OCI-LY3 (cell line): ENCODE results near the gene TMCC1.

ENCODE experiments used
- EZH2phosphoT487 ChIP-seq: fragments of 200-600 bp; shearing (Covaris generic); IDR thresholded peaks from 2 replicates; pipeline ENCODE4 v1.6.1; 2018; ENCODE audit warnings: antibody characterized with exemption, mixed run types, low read depth
- TF ChIP-seq, protein P1 (sequence below): fragments of 200-600, 300-600 bp; sonication (generic); IDR thresholded peaks from 2 replicates; pipeline ENCODE4 v1.5.1; 2014; ENCODE audit warnings: antibody characterized with exemption, low read length, low read depth

DNA sequence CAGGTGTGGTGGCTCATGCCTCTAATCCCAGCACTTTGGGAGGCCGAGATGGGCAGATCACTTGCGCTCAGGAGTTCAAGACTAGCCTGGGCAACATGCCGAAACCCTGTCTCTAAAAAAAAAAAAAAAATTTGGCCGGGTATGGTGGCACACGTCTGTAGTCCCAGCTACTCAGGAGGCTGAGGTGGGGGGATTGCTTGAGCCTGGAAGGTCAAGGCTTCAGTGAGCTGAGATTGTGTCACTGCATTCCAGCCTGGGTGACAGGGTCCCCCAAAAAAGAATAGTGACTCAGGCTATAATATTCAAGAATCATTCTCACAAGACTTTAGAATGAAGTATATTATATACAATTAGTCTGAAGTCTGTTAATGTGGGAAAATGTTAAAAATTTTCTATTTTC lies 216.5 kb downstream of the TMCC1 start:
- TF ChIP-seq, protein P1, sequence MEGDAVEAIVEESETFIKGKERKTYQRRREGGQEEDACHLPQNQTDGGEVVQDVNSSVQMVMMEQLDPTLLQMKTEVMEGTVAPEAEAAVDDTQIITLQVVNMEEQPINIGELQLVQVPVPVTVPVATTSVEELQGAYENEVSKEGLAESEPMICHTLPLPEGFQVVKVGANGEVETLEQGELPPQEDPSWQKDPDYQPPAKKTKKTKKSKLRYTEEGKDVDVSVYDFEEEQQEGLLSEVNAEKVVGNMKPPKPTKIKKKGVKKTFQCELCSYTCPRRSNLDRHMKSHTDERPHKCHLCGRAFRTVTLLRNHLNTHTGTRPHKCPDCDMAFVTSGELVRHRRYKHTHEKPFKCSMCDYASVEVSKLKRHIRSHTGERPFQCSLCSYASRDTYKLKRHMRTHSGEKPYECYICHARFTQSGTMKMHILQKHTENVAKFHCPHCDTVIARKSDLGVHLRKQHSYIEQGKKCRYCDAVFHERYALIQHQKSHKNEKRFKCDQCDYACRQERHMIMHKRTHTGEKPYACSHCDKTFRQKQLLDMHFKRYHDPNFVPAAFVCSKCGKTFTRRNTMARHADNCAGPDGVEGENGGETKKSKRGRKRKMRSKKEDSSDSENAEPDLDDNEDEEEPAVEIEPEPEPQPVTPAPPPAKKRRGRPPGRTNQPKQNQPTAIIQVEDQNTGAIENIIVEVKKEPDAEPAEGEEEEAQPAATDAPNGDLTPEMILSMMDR = no peak
- TF ChIP-seq EZH2phosphoT487 = no peak
